Stimulated activated CD8-positive, alpha-beta memory T cell treated with anti-CD3 and anti-CD28 coated beads, Interleukin-12 subunit alpha, Interleukin-12 subunit beta, amount 100 ng/mL, for 24 hours (primary cell): Measurements from ENCODE around the gene FSIP1.

ENCODE experiments used
- DNase-seq: peaks from one replicate; pipeline ENCODE4 v3.0.0-alpha.2; 2020; ENCODE audit errors: extremely low read depth

The FSIP1 gene

GRCh38 chr15:39756806-39757522 lies 25.7 kb downstream of the FSIP1 start:
- DNase-seq = no peak

DNA sequence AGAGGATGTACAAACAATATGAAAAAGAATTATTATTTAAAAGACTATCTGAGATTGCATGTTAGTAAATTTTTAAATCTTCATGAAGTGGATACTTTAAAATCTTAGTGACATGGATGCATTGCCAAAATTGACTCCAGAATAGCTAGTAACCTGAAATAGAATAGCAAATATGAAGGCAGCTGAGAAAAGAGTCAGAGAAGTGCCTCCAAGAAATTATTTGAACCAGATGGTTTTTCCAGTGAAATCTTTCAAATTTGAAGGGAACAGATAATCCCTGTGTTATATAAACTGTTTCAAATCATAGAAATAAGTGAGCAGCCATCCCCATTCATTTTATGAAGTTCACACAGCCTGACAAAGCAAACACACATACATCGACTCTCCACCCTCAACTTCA lies 29.6 kb downstream of the FSIP1 start:
- DNase-seq = no peak

- no peak for DNase-seq
These were observed 30.4 kb downstream of the FSIP1 start for GRCh38 chr15:39752246-39752645.

GRCh38 chr15:39748276-39748675 lies 34.4 kb downstream of the FSIP1 start:
- DNase-seq = no peak

DNA sequence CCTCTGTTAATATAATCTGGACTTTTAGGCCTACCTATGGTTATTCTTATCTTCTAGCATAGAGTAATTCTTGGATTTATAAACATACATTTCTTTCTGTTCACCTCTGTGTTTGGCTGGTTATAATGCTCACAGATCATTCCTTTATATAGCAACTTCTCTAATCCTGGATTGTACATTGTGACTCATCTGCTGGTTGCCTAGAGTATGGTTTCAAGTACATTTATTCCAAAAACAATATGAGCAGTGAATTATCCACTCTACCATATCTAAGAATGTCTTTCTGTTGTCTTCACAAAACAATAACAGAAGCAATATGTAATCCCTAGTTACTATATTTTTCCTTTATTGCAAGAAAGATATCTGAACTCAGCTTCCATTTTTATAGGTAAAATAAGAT lies 35.3 kb downstream of the FSIP1 start:
- DNase-seq = no peak

GRCh38 chr15:39746714-39747276 lies 35.8 kb downstream of the FSIP1 start:
- DNase-seq = no peak

GRCh38 chr15:39746176-39746575 lies 36.5 kb downstream of the FSIP1 start:
- DNase-seq = no peak

GRCh38 chr15:39745415-39745814 lies 37.2 kb downstream of the FSIP1 start:
- no peak for DNase-seq

- DNase-seq = no peak
These were observed 38.1 kb downstream of the FSIP1 start for GRCh38 chr15:39744334-39745103.

DNA sequence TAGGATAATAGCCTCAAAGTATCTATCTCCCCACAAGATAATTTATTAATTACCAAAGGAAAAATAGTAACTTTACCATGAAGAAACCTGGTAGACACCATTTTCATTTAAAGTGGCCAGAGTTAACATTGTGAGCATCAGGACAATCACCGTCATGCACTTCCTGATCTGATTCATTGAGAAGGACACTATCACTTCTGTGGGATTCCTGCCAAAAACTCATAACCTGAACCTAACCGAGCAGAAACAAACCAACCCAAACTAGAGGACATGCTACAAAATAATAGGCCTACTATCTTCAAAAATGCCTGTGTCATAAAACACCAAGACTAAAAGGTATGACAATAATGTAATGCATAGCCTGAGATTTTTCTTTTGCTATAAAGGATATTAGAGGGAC lies 39.0 kb downstream of the FSIP1 start:
- no peak for DNase-seq

GRCh38 chr15:39741258-39741657 lies 41.4 kb downstream of the FSIP1 start:
- DNase-seq = no peak

- DNase-seq = no peak
These were observed 43.6 kb downstream of the FSIP1 start for GRCh38 chr15:39738998-39739397.

DNA sequence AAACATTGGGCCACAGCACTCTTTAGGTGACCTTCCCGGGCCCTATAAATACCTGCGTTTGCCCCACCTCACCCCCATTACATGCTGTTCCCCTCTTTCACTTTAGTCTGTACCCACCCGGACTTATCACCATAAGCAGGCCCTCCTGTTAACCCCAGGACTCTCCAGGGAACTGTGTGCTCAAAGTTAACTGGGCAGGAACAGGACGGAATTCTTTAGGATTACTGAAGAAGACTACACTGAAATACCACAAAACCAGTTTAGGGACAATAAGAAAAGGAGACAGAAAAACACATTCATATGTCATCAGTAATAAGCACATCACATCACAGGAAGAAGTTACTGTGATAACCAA lies 45.5 kb downstream of the FSIP1 start:
- DNase-seq = no peak

DNA sequence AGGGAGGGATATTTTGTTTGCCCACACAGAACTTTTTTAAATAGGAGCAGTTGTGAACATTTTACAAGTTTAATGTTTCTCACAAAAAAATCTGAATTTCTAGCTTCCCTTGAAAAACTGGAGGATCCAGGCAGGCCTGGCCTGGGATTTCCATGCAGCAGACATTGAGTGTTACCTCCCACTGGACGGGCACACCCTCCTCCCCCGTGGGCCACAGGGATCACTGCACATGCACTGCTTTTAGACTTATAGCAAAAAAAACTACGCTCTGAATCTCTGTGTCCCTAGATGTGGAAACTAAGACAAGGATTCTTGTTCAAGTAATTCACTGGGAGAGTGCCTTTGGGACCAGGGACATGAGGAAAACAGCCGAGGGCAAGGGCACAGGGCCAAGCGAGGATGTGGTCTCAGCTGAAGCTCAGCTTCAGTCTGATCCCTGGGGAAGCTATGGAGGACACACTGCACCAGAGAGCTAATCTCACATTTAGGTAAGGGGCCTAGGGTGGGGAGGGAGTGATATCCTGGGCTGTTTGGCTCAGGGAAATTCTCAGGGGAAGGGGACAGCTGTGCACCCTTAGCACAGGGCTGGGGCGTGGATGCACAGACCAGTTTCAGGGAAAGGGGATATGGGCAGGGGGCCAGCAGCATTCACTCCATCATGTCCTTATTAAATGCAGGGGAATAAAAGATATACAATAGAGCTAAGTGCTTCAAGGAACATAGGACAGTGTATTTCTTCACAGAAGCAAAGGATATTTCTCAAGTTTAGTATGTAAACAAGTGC lies 46.0 kb downstream of the FSIP1 start:
- DNase-seq = no peak

- no peak for DNase-seq
These were observed 47.4 kb downstream of the FSIP1 start for GRCh38 chr15:39735120-39735717.

DNA sequence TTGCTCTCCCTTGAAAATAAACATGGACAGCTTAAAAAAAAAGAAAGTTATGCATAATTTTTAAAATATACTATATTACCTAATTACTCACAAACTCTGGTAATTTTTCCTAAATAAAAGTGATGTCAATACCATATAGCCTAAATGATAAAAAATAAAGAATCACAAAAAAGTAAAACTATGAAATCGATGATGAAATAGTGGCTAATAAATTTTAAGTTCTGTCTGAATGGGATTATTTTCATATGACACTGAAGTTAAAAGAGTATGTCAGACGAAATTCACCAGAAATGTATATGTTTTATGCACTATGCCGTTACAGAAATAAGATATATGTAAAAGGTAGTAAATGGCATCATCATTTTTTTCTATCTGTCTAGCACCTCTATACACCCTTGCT lies 51.4 kb downstream of the FSIP1 start:
- no peak for DNase-seq

DNA sequence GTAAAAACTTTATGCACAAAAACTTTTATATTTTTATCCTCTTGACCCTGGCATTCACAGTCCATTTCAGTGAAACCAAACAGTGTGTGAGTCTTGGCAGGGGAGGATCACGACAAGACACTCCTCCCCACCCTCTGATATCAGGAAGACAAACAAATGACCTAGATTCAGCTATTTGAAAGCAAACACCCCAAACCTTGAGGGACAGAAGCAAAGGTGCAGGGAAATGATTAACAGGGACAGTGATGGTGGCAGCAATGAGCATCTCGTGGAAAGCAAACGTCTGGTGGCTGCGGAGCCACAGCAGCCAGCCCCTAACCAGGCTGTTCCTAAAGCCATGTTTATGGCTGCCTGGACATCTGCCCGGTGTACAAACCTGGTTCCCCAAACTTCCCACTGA lies 52.1 kb downstream of the FSIP1 start:
- DNase-seq = no peak

DNA sequence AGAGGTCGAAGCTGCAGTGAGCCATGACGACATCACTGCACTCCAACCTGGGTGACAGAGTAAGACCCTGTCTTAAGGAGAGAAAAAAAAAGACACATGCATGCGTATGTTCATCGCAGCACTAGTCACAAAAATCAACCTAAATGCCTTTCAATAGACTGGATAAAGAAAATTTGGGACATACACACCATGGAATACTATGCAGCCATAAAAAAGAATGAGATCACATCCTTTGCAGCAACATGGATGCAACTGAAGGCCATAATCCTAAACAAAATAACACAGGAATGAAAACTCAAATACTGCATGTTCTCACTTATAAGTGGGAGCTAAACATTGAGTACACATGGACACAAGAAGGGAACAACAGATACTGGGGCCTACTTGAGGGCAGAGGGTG lies 53.1 kb downstream of the FSIP1 start:
- DNase-seq = no peak

GRCh38 chr15:39728845-39729244 lies 53.8 kb downstream of the FSIP1 start:
- no peak for DNase-seq

GRCh38 chr15:39721893-39722292 lies 60.7 kb downstream of the FSIP1 start:
- DNase-seq = no peak

- no peak for DNase-seq
These were observed 61.7 kb downstream of the FSIP1 start for GRCh38 chr15:39720621-39721611.
